H1 (cell line): ENCODE data around the gene SPOCK1.

Experiments used
- HDAC2 ChIP-seq, 2 experiments: fragments of 300-600 bp in 1 of 2; sonication (generic) in 1 of 2; IDR thresholded peaks; 2 replicates each; pipeline ENCODE4 v1.6.1; 2011 to 2012; ENCODE audit warnings: low read depth in 2 of 2, low read length in 2 of 2, mild to moderate bottlenecking in 2 of 2, moderate library complexity in 2 of 2, borderline replicate concordance in 1 of 2, inconsistent platforms in 1 of 2
- RFX5 ChIP-seq: IDR thresholded peaks from 2 replicates; pipeline ENCODE4 v1.6.1; 2011; ENCODE audit warnings: low read depth, low read length, improper control_type of control experiment, borderline replicate concordance

- TF ChIP-seq HDAC2 (IDR thresholded peaks at IDR 0.05; ENCODE audit: borderline replicate concordance in 1 of 2, low read depth in 2 of 2, low read length in 2 of 2) (no peak), RFX5 (no peak)
Observed at GRCh38 chr5:137146402-137146890, 352.7 kb downstream of the SPOCK1 start.
